H9 (cell line): ENCODE data around the gene OVOL1. TPM values are rescaled to one million over a fixed set of nuclear protein-coding genes. Genes with fewer than 3 reads are reported as not detected.
A peak's percentile ranks its signal among the peaks of the same experiment; 100 is the strongest.

Experiments
- DNase-seq: peaks from one replicate; pipeline ENCODE4 v3.0.0-alpha.2; 2017
- H2AFZ ChIP-seq: one replicate; pipeline ENCODE4 v1.6.1; 2013; ENCODE audit warnings: mild to moderate bottlenecking, low read length, control low read depth, moderate library complexity
- H2AK5ac ChIP-seq: 2 replicates; pipeline ENCODE4 v1.6.1; 2013; ENCODE audit warnings: low read length, control low read depth, mixed read lengths; ENCODE audit not compliant: insufficient read length
- H2BK120ac ChIP-seq: one replicate; pipeline ENCODE4 v1.6.1; 2013; ENCODE audit warnings: low read depth, mild to moderate bottlenecking, low read length, control low read depth, inconsistent platforms; ENCODE audit not compliant: poor library complexity, severe bottlenecking
- H2BK12ac ChIP-seq: 2 replicates; pipeline ENCODE4 v1.6.1; 2013; ENCODE audit warnings: low read length, control low read depth, mixed read lengths, low read depth; ENCODE audit not compliant: insufficient read length
- H2BK15ac ChIP-seq: 2 replicates; pipeline ENCODE4 v1.6.1; 2013; ENCODE audit warnings: low read depth, low read length, control low read depth
- H2BK20ac ChIP-seq: one replicate; pipeline ENCODE4 v1.6.1; 2013; ENCODE audit warnings: low read depth, mild to moderate bottlenecking, low read length, control low read depth, inconsistent platforms; ENCODE audit not compliant: poor library complexity, severe bottlenecking
- H2BK5ac ChIP-seq: 2 replicates; pipeline ENCODE4 v1.6.1; 2013; ENCODE audit warnings: low read length, control low read depth, mixed read lengths; ENCODE audit not compliant: insufficient read length
- H3K14ac ChIP-seq: 2 replicates; pipeline ENCODE4 v1.6.1; 2013; ENCODE audit warnings: low read length, control low read depth; ENCODE audit not compliant: insufficient read depth
- H3K18ac ChIP-seq: 2 replicates; pipeline ENCODE4 v1.6.1; 2013; ENCODE audit warnings: low read depth, mild to moderate bottlenecking, mixed read lengths, low read length, control low read depth; ENCODE audit not compliant: insufficient read length
- H3K23ac ChIP-seq: 2 replicates; pipeline ENCODE4 v1.6.1; 2013; ENCODE audit warnings: low read length, control low read depth, mixed read lengths, low read depth; ENCODE audit not compliant: insufficient read length
- H3K23me2 ChIP-seq: 2 replicates; pipeline ENCODE4 v1.6.1; 2013; ENCODE audit warnings: low read depth, mild to moderate bottlenecking, mixed read lengths, low read length, control low read depth; ENCODE audit not compliant: insufficient read length, poor library complexity, severe bottlenecking
- H3K27ac ChIP-seq: 2 replicates; pipeline ENCODE4 v1.5.1; 2013; ENCODE audit warnings: low read length, control low read depth, mixed read lengths, low read depth; ENCODE audit not compliant: insufficient read length
- H3K27me3 ChIP-seq: 2 replicates; pipeline ENCODE4 v1.6.1; 2013; ENCODE audit warnings: low read length, control low read depth, inconsistent platforms; ENCODE audit not compliant: insufficient read depth
- H3K4ac ChIP-seq: 2 replicates; pipeline ENCODE4 v1.6.1; 2013; ENCODE audit warnings: low read depth, mild to moderate bottlenecking, control low read depth, inconsistent platforms, low read length, moderate library complexity
- H3K4me1 ChIP-seq: 2 replicates; pipeline ENCODE4 v1.6.1; 2013; ENCODE audit warnings: low read length, control low read depth, inconsistent platforms; ENCODE audit not compliant: insufficient read depth
- H3K4me2 ChIP-seq: 2 replicates; pipeline ENCODE4 v1.6.1; 2013; ENCODE audit warnings: low read length, control low read depth, mixed read lengths; ENCODE audit not compliant: insufficient read length, insufficient read depth
- H3K56ac ChIP-seq: 2 replicates; pipeline ENCODE4 v1.6.1; 2013; ENCODE audit warnings: low read depth, mild to moderate bottlenecking, mixed read lengths, low read length, control low read depth; ENCODE audit not compliant: insufficient read length
- H3K79me1 ChIP-seq: 2 replicates; pipeline ENCODE4 v1.6.1; 2013; ENCODE audit warnings: low read depth, mild to moderate bottlenecking, moderate library complexity, low read length, control low read depth, inconsistent platforms; ENCODE audit not compliant: insufficient read depth, poor library complexity, severe bottlenecking
- H3K79me2 ChIP-seq: 2 replicates; pipeline ENCODE4 v1.6.1; 2013; ENCODE audit warnings: low read length, control low read depth, inconsistent platforms; ENCODE audit not compliant: insufficient read depth
- H3K9ac ChIP-seq: 2 replicates; pipeline ENCODE4 v1.6.1; 2013; ENCODE audit warnings: low read length, control low read depth, mixed read lengths; ENCODE audit not compliant: insufficient read length; ENCODE audit errors: extremely low read depth
- H3K9me3 ChIP-seq: one replicate; pipeline ENCODE4 v1.6.1; 2013; ENCODE audit warnings: low read depth, low read length, inconsistent platforms; ENCODE audit not compliant: control insufficient read depth
- H3T11ph ChIP-seq: one replicate; pipeline ENCODE4 v1.6.1; 2013; ENCODE audit warnings: mild to moderate bottlenecking, low read length, control low read depth, inconsistent platforms
- H4K20me1 ChIP-seq: one replicate; pipeline ENCODE4 v1.6.1; 2013; ENCODE audit not compliant: control insufficient read depth, insufficient read length, insufficient read depth
- H4K5ac ChIP-seq: 2 replicates; pipeline ENCODE4 v1.6.1; 2013; ENCODE audit warnings: low read depth, mild to moderate bottlenecking, mixed read lengths, low read length, control low read depth; ENCODE audit not compliant: insufficient read length
- H4K8ac ChIP-seq: replicated peaks from 2 replicates; pipeline ENCODE4 v1.6.1; 2013; ENCODE audit warnings: low read length, control low read depth, mixed read lengths, low read depth; ENCODE audit not compliant: insufficient read length
- H4K91ac ChIP-seq: 2 replicates; pipeline ENCODE4 v1.6.1; 2013; ENCODE audit warnings: low read depth, mild to moderate bottlenecking, moderate library complexity, mixed read lengths, low read length, control low read depth; ENCODE audit not compliant: insufficient read length
- H3K27ac Mint-ChIP-seq, 3 experiments: 2 replicates in 2 of 3; 3 replicates in 1 of 3; pipeline ENCODE4 v1.8.0; 2020 to 2021; ENCODE audit warnings: mixed read lengths in 3 of 3, mild to moderate bottlenecking in 1 of 3, moderate library complexity in 1 of 3
- H3K27me3 Mint-ChIP-seq: 2 replicates; pipeline ENCODE4 v1.8.0; 2021; ENCODE audit warnings: low read depth, mild to moderate bottlenecking, moderate library complexity, mixed read lengths
- H3K36me3 Mint-ChIP-seq, 3 experiments: 2 replicates in 2 of 3; 3 replicates in 1 of 3; pipeline ENCODE4 v1.8.0; 2020 to 2021; ENCODE audit warnings: low read depth in 3 of 3, mixed read lengths in 3 of 3; ENCODE audit not compliant: insufficient read depth in 1 of 3
- H3K4me1 Mint-ChIP-seq, 2 experiments: 2 replicates each; pipeline ENCODE4 v1.8.0; 2020; ENCODE audit warnings: mixed read lengths in 2 of 2
- H3K4me3 Mint-ChIP-seq, 2 experiments: 2 replicates in 1 of 2; 3 replicates in 1 of 2; pipeline ENCODE4 v1.8.0; 2020 to 2021; ENCODE audit warnings: mild to moderate bottlenecking in 2 of 2, mixed read lengths in 2 of 2, moderate library complexity in 1 of 2
- H3K9me3 Mint-ChIP-seq, 2 experiments: 2 replicates in 1 of 2; 3 replicates in 1 of 2; pipeline ENCODE4 v1.8.0; 2020; ENCODE audit warnings: mild to moderate bottlenecking in 2 of 2, mixed read lengths in 2 of 2, moderate library complexity in 1 of 2
- CTCF ChIP-seq: fragments of 200-600 bp; sonication (generic); conservative IDR thresholded peaks from 3 replicates; pipeline ENCODE4 v1.8.0; 2021; ENCODE audit warnings: antibody characterized with exemption, mild to moderate bottlenecking
- WGBS: extraction: QIAGEN DNeasy Blood & Tissue Kit; methylation state at CpG from one replicate; pipeline ENCODE4 v1.1.7; 2013; ENCODE audit warnings: missing lambda C conversion rate, low lambda C conversion rate, mixed read lengths; ENCODE audit not compliant: insufficient read length; ENCODE audit errors: extremely low coverage; 5-methylcytosine and 5-hydroxymethylcytosine counted together
- total RNA-seq: library from RNA; stranded (reverse); gene quantifications from 2 replicates; pipeline ENCODE4 v1.2.1, GENCODE V29; 2021

Gene OVOL1
- total RNA-seq, 1 experiment from 2014 or later, result 5.1 TPM

- Histone ChIP-seq H3K79me1 (no peaks in the 10 kb centered on the region), H3K4me1 (no peaks in the 10 kb centered on the region), H3K18ac (no peak overlapping the region), H3K9ac (no peak overlapping the region), H4K8ac (no peak overlapping the region), H2BK12ac (no peak overlapping the region), H2BK120ac (no peak overlapping the region), H4K20me1 (no peaks in the 10 kb centered on the region), H4K91ac (no peak overlapping the region), H4K5ac (no peak overlapping the region), H3T11ph (no peak overlapping the region), H3K27ac (no peak overlapping the region), H2BK15ac (no peak overlapping the region), H3K79me2 (no peaks in the 10 kb centered on the region), H3K23me2 (peaks cover under 1% of the 10 kb centered on the region), H3K56ac (no peak overlapping the region), H3K4ac (no peak overlapping the region), H2BK20ac (no peak overlapping the region), H2AFZ (no peak overlapping the region), H3K4me2 (no peak overlapping the region), H2BK5ac (no peak overlapping the region), H3K27me3 (no peaks in the 10 kb centered on the region), H3K14ac (no peak overlapping the region), H3K23ac (no peak overlapping the region), H2AK5ac (no peak overlapping the region), H3K9me3 (no peaks in the 10 kb centered on the region)
- no peak for DNase-seq
- Mint-ChIP-seq H3K27ac (peak overlapping the region in 1 of 3 experiments; percentile 62; a peak in 1 of 7 replicates), H3K27me3 (peaks cover 1% of the 10 kb centered on the region; the same call in 1 of the 2 replicates), H3K4me3 (no peak overlapping the region), H3K36me3 (no peaks in the 10 kb centered on the region; a peak in 1 of 7 replicates), H3K9me3 (no peaks in the 10 kb centered on the region; a peak in 1 of 5 replicates), H3K4me1 (no peaks in the 10 kb centered on the region)
- no peak for TF ChIP-seq CTCF
- 100% methylated on average over 1 of the region's 15 CpGs for WGBS
Observed at GRCh38 chr11:65822776-65823528, 36.1 kb downstream of the OVOL1 start.
